Activated naive CD4-positive, alpha-beta T cell treated with Interleukin-2 at 50 U/mL for 16 hours (primary cell): ENCODE data around the gene ABCG1.

Source experiments
- DNase-seq: peaks from one replicate; pipeline ENCODE4 v3.0.0-alpha.2; 2020

The ABCG1 gene

DNA sequence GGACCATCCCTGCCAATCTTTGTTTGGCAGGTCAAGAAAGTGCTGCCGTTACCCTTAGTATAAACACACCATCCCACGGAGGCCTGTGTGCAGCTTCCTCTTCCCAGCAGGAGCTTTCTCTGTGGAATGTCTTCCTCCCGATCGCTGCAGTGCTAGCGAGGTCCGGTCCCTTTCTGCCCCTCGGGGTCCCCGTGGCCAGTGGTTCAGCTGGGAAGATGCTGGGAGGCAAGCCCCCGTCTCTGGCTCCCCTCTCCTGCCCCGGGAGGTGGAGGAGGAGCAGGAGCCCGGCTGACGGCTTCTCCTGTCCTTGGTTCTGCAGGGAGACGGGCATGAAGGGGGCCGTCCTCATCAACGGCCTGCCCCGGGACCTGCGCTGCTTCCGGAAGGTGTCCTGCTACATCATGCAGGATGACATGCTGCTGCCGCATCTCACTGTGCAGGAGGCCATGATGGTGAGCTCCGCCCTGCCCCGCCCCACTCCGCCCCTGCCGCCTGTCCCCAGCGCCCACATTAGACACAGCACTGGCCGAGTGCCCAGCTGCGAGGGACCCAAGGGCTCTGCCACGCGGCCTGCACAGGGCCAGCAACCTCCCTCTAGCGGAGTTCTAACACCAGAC, 54.2 kb downstream of the ABCG1 start:
- DNase-seq: no peak

- no peak for DNase-seq
These were observed 57.1 kb downstream of the ABCG1 start for GRCh38 chr21:42276076-42276475.

DNA sequence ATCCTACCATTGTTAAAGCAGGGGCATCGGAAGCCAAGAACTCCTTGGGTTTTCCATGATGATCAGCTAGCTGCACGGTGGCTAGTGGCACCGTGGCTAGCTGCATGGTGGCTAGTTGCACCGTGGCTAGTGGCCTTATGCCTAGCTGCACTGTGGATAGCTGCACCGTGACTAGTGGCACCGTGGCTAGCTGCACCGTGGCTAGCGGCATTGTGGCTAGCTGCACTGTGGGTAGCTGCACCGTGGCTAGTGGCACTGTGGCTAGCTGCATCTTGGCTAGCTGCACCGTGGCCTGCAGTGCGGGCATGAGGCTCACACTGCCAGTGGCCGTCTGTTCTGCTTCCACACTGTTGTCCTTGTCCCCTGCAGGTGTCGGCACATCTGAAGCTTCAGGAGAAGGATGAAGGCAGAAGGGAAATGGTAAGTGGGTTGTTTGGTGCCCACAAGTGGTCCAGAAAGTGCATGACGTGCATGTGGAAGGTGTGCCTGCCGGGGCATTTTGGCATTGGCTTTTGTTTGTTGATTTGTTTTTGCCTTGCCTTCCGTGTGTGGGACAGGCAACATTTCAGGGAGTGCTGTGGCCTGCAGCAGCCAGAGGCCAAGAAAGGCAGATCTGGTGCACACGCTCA, 57.7 kb downstream of the ABCG1 start:
- no peak for DNase-seq

GRCh38 chr21:42277593-42277992, 58.7 kb downstream of the ABCG1 start:
- no peak for DNase-seq

DNA sequence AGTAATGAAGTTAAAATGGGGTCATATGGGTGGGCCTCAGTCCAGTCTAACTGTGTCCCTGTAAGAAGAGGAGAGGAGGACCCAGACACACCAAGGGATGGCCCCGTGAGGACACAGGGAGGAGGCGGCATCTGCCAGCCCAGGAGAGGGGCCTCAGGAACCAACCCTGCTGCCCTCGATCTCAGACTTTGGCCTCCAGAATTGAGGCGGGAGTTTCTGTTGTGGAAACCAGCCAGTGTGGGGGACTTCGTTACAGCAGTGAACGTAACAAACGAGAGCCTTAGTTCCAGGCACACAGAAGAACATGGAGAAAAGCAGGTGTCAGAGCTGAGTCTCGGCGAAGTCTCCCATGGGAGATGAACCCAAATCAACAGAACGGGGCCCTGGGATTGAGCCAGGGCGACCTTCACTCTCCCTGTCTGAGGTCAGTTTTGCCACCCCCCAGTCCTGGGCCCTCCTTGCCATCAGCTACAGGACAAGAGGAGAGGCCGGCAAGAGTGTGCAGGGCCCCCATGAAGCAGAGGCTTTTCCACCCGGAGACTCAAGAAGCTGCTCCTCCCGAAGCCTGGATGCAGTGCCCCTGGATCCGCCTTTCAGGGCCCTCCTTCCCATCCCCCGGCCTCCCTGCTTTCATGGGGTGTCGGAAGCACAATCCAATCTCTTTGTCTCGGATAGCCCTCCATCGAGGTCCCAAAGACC, 59.7 kb downstream of the ABCG1 start:
- DNase-seq: no peak

GRCh38 chr21:42279341-42279871, 60.5 kb downstream of the ABCG1 start:
- no peak for DNase-seq

- DNase-seq: no peak
These were observed 60.9 kb downstream of the ABCG1 start for GRCh38 chr21:42279888-42280287.

GRCh38 chr21:42280356-42281180, 61.6 kb downstream of the ABCG1 start:
- no peak for DNase-seq

DNA sequence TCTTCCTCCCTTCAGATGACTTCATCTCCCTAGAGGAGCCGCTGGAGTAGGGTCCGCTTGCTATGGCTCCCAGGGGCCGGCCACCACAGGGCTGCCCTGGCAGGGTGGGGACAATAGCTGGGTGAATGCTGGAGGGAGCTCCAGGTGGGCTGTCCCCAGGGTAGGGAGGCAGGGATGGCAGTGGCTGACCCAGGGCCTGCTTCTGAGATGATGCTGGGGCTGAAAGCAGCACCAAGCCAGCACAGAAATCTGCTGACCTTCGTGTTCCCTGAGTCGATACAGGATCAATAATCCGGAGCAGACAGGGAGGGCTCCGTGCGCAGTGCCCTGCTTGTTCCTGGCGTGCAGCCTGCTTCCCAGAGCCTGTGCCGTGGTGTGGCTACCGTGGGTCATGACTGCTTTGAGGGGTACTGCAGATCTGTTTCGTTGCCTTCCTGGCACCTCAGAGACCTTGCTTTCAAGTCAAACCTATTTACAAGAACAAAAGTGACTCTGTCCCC, 62.3 kb downstream of the ABCG1 start:
- DNase-seq: no peak

- no peak for DNase-seq
These were observed 63.1 kb downstream of the ABCG1 start for GRCh38 chr21:42282021-42282420.

DNA sequence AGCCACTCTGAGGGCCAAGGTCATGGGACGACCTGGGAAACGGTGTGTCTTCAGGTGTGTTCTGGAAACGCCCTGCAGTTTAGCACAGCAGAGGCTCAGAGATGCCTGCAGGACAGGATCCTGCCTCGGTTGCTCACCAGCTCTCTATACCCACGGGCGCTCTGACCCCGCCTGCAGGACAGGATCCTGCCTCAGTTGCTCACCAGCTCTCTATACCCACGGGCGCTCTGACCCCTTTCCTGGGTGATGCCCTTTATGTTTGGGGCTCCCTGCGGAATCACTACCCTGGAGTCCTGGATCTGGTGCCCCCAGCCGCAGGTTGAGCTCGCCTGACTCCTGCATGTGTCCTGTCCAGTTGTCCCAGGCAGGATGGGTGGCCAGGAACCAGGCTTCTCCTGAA, 63.8 kb downstream of the ABCG1 start:
- no peak for DNase-seq

DNA sequence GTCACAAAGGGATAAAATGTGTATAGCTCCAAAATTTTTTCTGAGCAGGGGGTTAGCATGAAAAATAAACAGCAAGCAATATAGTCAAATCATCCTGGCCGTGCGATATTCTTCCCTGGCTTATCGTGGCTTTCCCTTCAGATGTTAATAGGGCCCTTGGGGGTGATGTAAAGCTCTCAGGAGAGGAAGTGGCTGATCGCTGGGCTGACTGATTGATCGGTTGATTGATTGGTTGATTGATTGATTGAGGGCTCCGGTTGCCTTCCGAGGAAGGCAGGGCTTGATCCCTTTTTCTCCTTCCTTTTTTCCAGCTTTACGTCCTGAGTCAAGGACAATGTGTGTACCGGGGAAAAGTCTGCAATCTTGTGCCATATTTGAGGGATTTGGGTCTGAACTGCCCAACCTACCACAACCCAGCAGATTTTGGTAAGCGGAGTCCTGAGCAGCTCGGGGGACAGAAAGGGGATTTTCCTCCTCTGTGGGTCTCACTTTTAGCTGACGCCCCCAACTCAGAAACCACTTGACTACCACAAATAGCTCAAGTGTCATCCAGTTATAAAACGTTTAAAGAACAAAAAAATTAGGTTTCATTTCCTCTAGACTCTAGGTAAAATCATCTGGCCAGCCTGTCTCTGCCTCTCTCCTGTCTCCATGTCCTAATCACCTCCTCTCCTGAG, 66.8 kb downstream of the ABCG1 start:
- no peak for DNase-seq

GRCh38 chr21:42286416-42286815, 67.5 kb downstream of the ABCG1 start:
- DNase-seq: no peak

GRCh38 chr21:42287193-42288083, 68.5 kb downstream of the ABCG1 start:
- no peak for DNase-seq

DNA sequence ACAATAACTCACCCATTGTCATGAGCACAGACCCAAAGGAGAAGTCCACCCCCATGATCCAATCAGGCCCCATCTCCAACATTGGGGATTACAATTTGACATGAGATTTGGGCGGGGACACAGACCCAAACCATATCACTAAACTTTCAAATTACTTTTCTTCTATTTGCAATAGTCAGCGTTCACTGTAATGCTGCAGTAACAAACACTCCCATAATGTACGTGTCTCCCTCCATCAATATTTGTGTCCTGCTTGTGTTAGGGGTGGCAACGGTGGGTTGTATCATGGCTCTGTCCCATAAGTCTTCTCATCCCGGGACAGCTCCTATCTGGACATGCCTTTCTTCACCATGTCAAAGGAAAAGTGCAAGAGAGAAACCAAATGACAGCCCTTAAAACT, 70.0 kb downstream of the ABCG1 start:
- DNase-seq: no peak

DNA sequence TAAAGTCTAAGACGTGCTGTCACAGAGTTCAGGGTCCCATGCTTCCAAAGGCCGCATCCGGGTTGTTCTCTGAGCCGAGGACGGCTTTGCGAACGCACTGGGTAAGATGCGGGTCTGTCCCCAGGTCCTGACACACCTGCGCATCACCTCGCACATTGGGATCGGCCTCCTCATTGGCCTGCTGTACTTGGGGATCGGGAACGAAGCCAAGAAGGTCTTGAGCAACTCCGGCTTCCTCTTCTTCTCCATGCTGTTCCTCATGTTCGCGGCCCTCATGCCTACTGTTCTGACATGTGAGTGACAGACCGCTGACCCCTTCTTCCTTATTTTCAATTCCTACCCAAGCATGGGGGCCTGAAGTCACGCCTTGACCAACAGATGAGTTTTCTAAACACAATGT, 71.0 kb downstream of the ABCG1 start:
- DNase-seq: no peak

- DNase-seq: no peak
These were observed 71.6 kb downstream of the ABCG1 start for GRCh38 chr21:42290505-42290904.

DNA sequence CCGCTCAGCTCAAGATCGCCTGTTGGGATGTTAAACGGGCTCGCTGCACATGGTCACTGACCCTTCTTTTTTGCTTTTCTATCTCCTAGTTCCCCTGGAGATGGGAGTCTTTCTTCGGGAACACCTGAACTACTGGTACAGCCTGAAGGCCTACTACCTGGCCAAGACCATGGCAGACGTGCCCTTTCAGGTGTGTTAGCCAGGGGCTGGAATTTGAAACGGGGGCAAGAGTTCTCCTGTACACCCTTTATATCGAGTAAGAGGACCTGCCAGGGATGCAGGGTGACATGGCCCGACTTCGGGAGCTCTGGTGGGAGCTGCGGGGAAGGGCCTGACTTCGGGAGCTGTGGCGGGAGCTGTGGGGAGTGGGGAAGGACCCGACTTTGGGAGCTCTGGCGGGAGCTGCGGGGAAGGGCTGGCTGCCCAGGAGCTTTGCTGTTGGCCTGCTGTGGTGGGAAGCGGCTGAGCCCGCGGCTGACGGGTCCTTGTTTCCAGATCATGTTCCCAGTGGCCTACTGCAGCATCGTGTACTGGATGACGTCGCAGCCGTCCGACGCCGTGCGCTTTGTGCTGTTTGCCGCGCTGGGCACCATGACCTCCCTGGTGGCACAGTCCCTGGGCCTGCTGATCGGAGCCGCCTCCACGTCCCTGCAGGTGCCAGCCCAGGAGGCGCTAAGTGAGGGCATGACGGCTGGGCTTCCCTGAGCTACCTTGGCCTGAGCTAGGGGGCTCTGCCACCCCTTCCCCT, 72.2 kb downstream of the ABCG1 start:
- no peak for DNase-seq

GRCh38 chr21:42291751-42292562, 73.0 kb downstream of the ABCG1 start:
- no peak for DNase-seq
